ENCODE results near the gene EMC8.
"Not testable (repeated sequence)": the region's sequence is repeated elsewhere in the genome, so short reads cannot be mapped to it uniquely, and the experiment has no call there.

EMC8 gene

DNA sequence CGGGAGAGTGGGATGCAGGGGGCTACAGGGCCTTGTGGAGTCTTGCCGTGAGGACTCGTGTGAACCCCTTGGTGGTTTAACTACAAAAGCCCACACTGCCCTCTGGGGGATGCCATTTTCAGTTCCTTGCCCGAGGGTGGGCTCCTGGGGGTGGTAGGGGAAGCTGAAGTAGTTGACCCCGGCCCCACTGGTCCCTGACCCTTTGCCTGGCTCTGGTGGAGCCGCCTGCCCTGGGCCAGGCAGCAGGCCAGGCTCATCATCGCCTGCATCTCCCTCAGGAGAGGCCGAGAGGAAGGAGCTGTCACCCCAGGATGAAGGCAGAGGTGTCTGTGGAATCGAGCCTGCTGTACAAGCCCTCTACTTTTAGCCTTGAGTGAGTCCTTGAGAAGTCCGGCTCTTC lies 10.3 kb upstream of the EMC8 start:
- H3K4me3 ChIP-seq (ENCODE audit: low read length): no peak overlapping the region
- peaks cover 22% of the 10 kb centered on the region for H3K27me3 ChIP-seq (ENCODE audit: insufficient read depth, low read length)
- H3K9ac ChIP-seq (ENCODE audit: low read depth, low read length): no peak overlapping the region
- no peaks in the 10 kb centered on the region for H3K9me3 ChIP-seq (ENCODE audit: insufficient read depth, low read depth, low read length)
- no peak overlapping the region for H3K27ac ChIP-seq (ENCODE audit: low read length)
- peaks cover 26% of the 10 kb centered on the region for H3K36me3 ChIP-seq (ENCODE audit: insufficient read depth, low read depth, low read length)
- H3K4me1 ChIP-seq (ENCODE audit: insufficient read depth, low read length): no peaks in the 10 kb centered on the region

DNA sequence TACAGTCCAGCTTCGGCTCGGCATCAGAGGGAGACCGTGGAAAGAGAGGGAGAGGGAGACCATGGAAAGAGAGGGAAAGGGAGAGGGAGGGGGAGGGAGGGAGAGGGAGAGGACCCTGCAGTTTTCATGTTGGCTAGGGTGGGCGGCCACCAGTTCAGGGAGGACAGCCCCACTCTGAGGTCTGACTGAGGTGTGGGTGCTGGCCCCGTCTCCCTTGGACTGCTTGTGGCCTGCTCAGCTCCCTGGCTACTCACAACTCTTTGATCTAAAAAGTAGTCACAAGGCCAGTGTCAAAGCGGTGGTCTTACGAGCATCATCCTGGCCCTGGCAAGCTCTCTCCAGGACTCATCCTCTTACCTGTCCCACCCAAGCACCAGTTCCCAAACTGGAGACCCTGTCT lies 9.6 kb upstream of the EMC8 start:
- no peaks in the 10 kb centered on the region for H3K9me3 ChIP-seq (ENCODE audit: insufficient read depth, low read depth, low read length)
- H3K36me3 ChIP-seq (ENCODE audit: insufficient read depth, low read depth, low read length): peaks cover 32% of the 10 kb centered on the region
- H3K9ac ChIP-seq (ENCODE audit: low read depth, low read length): no peak overlapping the region
- no peaks in the 10 kb centered on the region for H3K4me1 ChIP-seq (ENCODE audit: insufficient read depth, low read length)
- no peak overlapping the region for H3K27ac ChIP-seq (ENCODE audit: low read length)
- H3K27me3 ChIP-seq (ENCODE audit: insufficient read depth, low read length): peaks cover 22% of the 10 kb centered on the region
- no peak overlapping the region for H3K4me3 ChIP-seq (ENCODE audit: low read length)

DNA sequence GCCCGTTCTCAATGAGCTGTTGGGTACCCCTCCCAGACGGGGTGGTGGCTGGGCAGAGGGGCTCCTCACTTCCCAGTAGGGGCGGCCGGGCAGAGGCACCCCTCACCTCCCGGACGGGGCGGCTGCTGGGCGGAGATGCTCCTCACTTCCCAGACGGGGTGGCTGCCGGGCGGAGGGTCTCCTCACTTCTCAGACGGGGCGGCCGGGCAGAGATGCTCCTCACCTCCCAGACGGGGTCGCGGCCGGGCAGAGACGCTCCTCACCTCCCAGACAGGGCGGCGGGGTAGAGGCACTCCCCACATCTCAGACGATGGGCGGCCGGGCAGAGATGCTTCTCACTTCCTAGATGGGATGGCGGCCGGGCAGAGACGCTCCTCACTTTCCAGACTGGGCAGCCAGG lies 8.8 kb upstream of the EMC8 start:
- Histone ChIP-seq H3K27me3 (ENCODE audit: insufficient read depth, low read length) (peaks cover 16% of the 10 kb centered on the region), H3K36me3 (ENCODE audit: insufficient read depth, low read depth, low read length) (peaks cover 40% of the 10 kb centered on the region)
- not testable (repeated sequence) for H3K4me1 ChIP-seq (ENCODE audit: insufficient read depth, low read length); H3K4me3 ChIP-seq (ENCODE audit: low read length); H3K9me3 ChIP-seq (ENCODE audit: insufficient read depth, low read depth, low read length); H3K9ac ChIP-seq (ENCODE audit: low read depth, low read length); H3K27ac ChIP-seq (ENCODE audit: low read length)

DNA sequence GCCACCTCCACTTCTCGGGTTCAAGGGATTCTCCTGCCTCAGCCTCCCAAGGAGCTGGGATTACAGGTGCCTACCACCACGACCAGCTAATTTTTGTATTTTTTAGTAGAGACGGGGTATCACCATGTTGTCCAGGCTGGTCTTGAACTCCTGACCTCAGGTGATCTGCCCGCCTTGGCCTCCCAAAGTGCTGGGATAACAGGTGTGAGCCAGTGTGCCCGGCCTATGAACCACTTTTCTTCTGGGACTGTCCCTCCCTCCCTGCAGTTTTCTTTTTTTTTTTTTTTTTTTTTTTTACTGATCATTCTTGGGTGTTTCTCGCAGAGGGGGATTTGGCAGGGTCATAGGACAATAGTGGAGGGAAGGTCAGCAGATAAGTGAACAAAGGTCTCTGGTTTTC lies 8.0 kb upstream of the EMC8 start:
- not testable (repeated sequence) for H3K9me3 ChIP-seq (ENCODE audit: insufficient read depth, low read depth, low read length); H3K4me1 ChIP-seq (ENCODE audit: insufficient read depth, low read length); H3K27me3 ChIP-seq (ENCODE audit: insufficient read depth, low read length); H3K9ac ChIP-seq (ENCODE audit: low read depth, low read length); H3K27ac ChIP-seq (ENCODE audit: low read length); H3K4me3 ChIP-seq (ENCODE audit: low read length)
- peaks cover 47% of the 10 kb centered on the region for H3K36me3 ChIP-seq (ENCODE audit: insufficient read depth, low read depth, low read length)

DNA sequence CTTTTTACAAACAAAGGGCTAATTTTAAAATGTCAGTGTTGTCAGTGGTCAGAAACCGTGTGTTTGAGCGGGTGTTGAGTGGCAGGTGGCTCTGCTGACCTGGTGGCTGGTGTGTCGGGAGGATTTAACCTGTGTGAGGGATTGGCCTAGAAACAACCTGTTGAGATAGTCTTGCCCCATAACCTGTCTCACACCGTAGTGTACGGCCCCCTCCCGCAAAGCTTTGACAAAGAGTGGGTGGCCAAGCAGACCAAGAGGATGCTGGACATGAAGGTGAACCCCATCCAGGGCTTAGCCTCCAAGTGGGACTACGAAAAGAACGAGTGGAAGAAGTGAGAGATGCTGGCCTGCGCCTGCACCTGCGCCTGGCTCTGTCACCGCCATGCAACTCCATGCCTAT lies 7.2 kb upstream of the EMC8 start:
- Histone ChIP-seq H3K36me3 (ENCODE audit: insufficient read depth, low read depth, low read length) (peaks cover 55% of the 10 kb centered on the region), H3K4me3 (ENCODE audit: low read length) (no peak overlapping the region), H3K27ac (ENCODE audit: low read length) (no peak overlapping the region), H3K9me3 (ENCODE audit: insufficient read depth, low read depth, low read length) (no peaks in the 10 kb centered on the region), H3K9ac (ENCODE audit: low read depth, low read length) (no peak overlapping the region), H3K4me1 (ENCODE audit: insufficient read depth, low read length) (no peaks in the 10 kb centered on the region), H3K27me3 (ENCODE audit: insufficient read depth, low read length) (peaks cover under 1% of the 10 kb centered on the region)

DNA sequence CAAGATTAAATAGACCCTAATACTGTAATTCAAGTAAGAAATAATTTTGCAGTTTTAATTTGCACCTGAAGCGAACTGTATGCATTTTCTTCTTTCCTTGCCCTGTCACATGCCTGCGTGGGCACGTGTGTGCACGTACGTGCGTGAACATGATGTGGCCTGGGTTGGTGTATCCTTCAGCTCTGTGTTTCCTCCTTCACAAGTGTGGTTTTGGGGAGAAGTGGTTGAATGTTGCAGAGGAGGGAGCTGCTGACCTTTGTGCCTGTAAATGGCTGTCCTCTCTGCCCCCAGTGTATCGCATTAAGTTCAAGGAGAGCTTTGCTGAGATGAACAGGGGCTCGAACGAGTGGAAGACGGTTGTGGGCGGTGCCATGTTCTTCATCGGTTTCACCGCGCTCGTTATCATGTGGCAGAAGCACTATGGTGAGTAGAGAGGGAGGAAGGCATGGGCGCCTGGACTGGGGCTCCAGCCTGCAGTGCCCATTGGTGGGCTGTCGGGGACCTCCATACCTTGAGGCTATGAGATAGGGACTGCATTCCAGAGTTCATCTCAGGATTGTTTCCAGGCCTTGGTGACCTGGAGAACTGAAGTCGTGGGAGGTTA lies 6.2 kb upstream of the EMC8 start:
- Histone ChIP-seq H3K4me1 (ENCODE audit: insufficient read depth, low read length) (0 out of 2 replicates have a peak, but pooled peaks cover 4% of the 10 kb centered on the region), H3K36me3 (ENCODE audit: insufficient read depth, low read depth, low read length) (peaks cover 62% of the 10 kb centered on the region), H3K27me3 (ENCODE audit: insufficient read depth, low read length) (no peaks in the 10 kb centered on the region), H3K9me3 (ENCODE audit: insufficient read depth, low read depth, low read length) (no peaks in the 10 kb centered on the region), H3K27ac (ENCODE audit: low read length) (no peak overlapping the region), H3K4me3 (ENCODE audit: low read length) (no peak overlapping the region), H3K9ac (ENCODE audit: low read depth, low read length) (no peak overlapping the region)

DNA sequence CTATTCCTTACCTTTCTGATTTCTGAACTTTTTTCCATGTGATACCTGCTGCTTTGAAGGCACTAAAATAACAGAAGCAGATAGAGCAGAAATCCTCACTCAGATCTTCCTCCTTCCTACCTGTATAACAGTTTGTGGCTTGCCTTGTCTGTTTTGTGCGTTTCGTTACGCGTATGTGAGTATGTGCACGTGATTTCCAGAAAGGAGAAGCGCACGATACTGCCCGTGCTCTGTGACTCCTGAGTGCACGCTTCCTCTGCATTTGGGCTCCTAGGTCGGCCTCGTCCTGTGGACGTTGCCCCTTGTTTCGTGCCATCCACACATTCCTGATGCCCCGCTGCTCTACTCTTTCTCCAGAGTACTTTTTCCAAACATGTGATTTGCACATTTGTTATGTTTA lies 4.2 kb upstream of the EMC8 start:
- Histone ChIP-seq H3K4me1 (ENCODE audit: insufficient read depth, low read length) (0 out of 2 replicates have a peak, but pooled peaks cover 4% of the 10 kb centered on the region), H3K27me3 (ENCODE audit: insufficient read depth, low read length) (no peaks in the 10 kb centered on the region), H3K4me3 (ENCODE audit: low read length) (no peak overlapping the region), H3K27ac (ENCODE audit: low read length) (no peak overlapping the region), H3K36me3 (ENCODE audit: insufficient read depth, low read depth, low read length) (peaks cover 62% of the 10 kb centered on the region), H3K9me3 (ENCODE audit: insufficient read depth, low read depth, low read length) (no peaks in the 10 kb centered on the region), H3K9ac (ENCODE audit: low read depth, low read length) (no peak overlapping the region)

DNA sequence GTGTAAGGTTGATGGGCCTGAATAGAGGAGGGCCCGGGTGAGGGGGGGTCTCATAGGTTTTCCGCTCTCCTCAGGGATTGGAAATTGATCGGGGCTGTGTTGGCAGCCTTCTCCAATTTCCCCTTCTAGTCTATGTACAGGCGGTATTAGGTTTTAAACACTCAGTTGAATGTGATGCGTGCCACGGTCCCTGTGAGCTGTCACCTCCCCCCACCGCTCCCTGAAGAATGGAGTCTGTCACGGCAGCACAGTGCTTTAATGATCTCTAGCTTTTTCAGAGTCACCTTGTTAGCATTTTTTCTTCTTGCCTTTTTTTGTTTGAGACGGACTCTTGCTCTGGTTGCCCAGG lies 951 bp upstream of the EMC8 start:
- Histone ChIP-seq H3K27ac (ENCODE audit: low read length) (peak overlapping the region; percentile 63), H3K36me3 (ENCODE audit: insufficient read depth, low read depth, low read length) (peaks cover 59% of the 10 kb centered on the region), H3K9me3 (ENCODE audit: insufficient read depth, low read depth, low read length) (no peaks in the 10 kb centered on the region), H3K4me1 (ENCODE audit: insufficient read depth, low read length) (peaks cover 4% of the 10 kb centered on the region; the same call in 1 of the 2 replicates), H3K4me3 (ENCODE audit: low read length) (peak overlapping the region; percentile 96), H3K9ac (ENCODE audit: low read depth, low read length) (peak overlapping the region; percentile 89), H3K27me3 (ENCODE audit: insufficient read depth, low read length) (no peaks in the 10 kb centered on the region)

DNA sequence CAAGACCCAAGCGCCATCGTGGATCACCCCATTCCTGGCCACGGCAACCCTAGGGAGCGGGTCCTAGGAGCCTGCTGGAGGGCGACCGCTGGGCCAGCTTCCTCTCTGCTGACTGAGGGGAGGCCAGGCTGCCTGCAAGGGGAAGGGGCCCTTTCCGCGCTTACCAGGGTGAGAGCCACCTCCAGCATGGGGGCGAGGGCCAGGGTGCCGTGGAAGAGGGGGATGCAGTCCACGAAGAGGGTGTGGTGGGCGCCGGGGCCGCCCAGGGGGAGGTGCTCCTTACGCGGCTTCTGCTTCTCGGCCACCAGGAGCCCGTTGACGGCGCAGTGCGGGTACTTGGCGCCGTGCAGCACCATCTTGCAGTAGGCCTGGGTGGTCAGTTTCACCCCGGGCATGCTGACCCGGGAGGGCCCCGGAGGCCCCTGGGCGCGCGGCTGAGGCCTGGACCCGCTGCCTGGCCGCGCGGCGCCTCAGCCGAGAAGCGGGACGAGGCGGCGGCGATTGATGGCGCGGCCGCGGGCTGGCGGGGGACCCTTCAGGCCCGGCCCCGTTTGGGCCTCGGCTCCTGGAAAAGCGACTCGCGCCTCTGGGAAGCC lies 345 bp downstream of the EMC8 start:
- H3K4me1 ChIP-seq (ENCODE audit: insufficient read depth, low read length): peaks cover 4% of the 10 kb centered on the region; the same call in 1 of the 2 replicates
- H3K36me3 ChIP-seq (ENCODE audit: insufficient read depth, low read depth, low read length): peaks cover 61% of the 10 kb centered on the region
- H3K9me3 ChIP-seq (ENCODE audit: insufficient read depth, low read depth, low read length): no peaks in the 10 kb centered on the region
- peak overlapping the region; percentile 96 for H3K4me3 ChIP-seq (ENCODE audit: low read length)
- peak overlapping the region; percentile 89 for H3K9ac ChIP-seq (ENCODE audit: low read depth, low read length)
- H3K27ac ChIP-seq (ENCODE audit: low read length): peak overlapping the region; percentile 76
- H3K27me3 ChIP-seq (ENCODE audit: insufficient read depth, low read length): no peaks in the 10 kb centered on the region

DNA sequence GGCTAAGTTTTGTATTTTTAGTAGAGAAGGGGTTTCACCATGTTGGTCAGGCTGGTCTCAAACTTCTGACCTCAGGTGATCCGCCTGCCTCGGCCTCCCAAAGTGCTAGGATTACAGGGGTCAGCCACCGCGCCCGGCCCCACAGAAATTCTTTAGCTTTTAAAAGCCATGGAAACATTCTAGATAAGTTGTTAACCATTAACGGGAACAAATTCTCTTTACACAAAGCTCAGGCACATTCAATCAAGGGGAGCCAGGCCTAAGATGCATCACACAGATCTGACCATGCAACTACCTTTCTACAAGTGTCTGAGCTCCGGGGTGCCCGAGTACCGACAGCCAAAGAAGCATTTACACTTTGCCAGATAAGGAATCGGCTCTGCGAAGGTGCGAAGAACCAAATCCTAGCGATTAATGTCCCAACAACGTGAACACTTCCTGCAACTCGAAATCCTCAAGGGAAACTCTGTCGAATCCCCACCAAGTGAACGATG lies 1.0 kb downstream of the EMC8 start:
- Histone ChIP-seq H3K4me3 (ENCODE audit: low read length) (peak overlapping the region; percentile 96), H3K9ac (ENCODE audit: low read depth, low read length) (peak overlapping the region; percentile 89), H3K27me3 (ENCODE audit: insufficient read depth, low read length) (no peaks in the 10 kb centered on the region), H3K27ac (ENCODE audit: low read length) (no peak overlapping the region), H3K4me1 (ENCODE audit: insufficient read depth, low read length) (peaks cover 4% of the 10 kb centered on the region; the same call in 1 of the 2 replicates), H3K9me3 (ENCODE audit: insufficient read depth, low read depth, low read length) (no peaks in the 10 kb centered on the region), H3K36me3 (ENCODE audit: insufficient read depth, low read depth, low read length) (peaks cover 61% of the 10 kb centered on the region)

DNA sequence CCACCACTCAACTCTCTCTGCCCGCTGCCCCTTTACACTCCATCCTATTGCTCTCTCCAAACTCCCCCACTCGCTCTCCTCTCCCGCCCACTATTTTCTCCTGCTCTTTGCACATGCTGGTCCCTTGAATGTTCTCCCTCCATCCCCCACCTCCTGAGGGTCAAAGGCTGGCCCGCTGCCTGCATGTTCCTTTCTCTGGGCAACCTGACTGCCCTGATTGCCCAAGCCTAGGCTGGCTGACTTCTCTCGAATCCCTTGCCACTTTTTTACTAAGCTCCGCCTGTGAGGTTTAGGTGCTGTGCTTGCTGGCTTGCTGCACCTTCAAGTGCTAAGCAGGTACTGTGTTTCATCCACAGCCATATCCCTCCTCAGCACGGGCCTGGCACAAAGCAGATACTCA lies 2.7 kb downstream of the EMC8 start:
- peaks cover 4% of the 10 kb centered on the region; the same call in 1 of the 2 replicates for H3K4me1 ChIP-seq (ENCODE audit: insufficient read depth, low read length)
- no peaks in the 10 kb centered on the region for H3K9me3 ChIP-seq (ENCODE audit: insufficient read depth, low read depth, low read length)
- H3K9ac ChIP-seq (ENCODE audit: low read depth, low read length): no peak overlapping the region
- no peak overlapping the region for H3K4me3 ChIP-seq (ENCODE audit: low read length)
- H3K27me3 ChIP-seq (ENCODE audit: insufficient read depth, low read length): no peaks in the 10 kb centered on the region
- no peak overlapping the region for H3K27ac ChIP-seq (ENCODE audit: low read length)
- H3K36me3 ChIP-seq (ENCODE audit: insufficient read depth, low read depth, low read length): peaks cover 61% of the 10 kb centered on the region

DNA sequence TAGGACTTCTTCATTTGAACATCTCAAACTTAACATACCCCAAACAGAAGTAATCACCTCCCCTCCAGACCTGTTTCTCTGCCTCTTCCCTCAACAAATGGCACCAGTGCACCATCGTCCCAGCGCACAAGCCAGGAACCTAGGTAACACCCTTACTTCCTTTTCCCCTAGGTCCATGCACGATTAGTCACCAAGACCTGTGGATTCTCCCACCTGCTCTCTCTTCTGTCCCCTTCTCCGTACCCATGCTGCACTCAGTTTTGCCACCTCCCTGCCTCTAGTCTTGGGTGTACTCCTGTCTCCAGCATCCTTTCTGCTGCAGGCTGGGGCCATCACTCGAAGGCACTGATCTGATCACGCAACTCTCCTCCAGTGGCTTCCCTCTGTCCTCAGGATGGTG lies 3.2 kb downstream of the EMC8 start:
- Histone ChIP-seq H3K9ac (ENCODE audit: low read depth, low read length) (no peak overlapping the region), H3K27me3 (ENCODE audit: insufficient read depth, low read length) (no peaks in the 10 kb centered on the region), H3K4me1 (ENCODE audit: insufficient read depth, low read length) (peaks cover 4% of the 10 kb centered on the region; the same call in 1 of the 2 replicates), H3K36me3 (ENCODE audit: insufficient read depth, low read depth, low read length) (peaks cover 61% of the 10 kb centered on the region), H3K27ac (ENCODE audit: low read length) (no peak overlapping the region), H3K4me3 (ENCODE audit: low read length) (no peak overlapping the region), H3K9me3 (ENCODE audit: insufficient read depth, low read depth, low read length) (no peaks in the 10 kb centered on the region)

All from iPS-20b (cell line).